Measurements from ENCODE around the gene ZNF777.
A peak's percentile ranks its signal among the peaks of the same experiment; 100 is the strongest.
"Not testable (repeated sequence)": the region's sequence is repeated elsewhere in the genome, so short reads cannot be mapped to it uniquely, and the experiment has no call there.

The ZNF777 gene

GRCh38 chr7:149449897-149450296 is 11.0 kb downstream of the ZNF777 start:
- DNase-seq: no peak

DNA sequence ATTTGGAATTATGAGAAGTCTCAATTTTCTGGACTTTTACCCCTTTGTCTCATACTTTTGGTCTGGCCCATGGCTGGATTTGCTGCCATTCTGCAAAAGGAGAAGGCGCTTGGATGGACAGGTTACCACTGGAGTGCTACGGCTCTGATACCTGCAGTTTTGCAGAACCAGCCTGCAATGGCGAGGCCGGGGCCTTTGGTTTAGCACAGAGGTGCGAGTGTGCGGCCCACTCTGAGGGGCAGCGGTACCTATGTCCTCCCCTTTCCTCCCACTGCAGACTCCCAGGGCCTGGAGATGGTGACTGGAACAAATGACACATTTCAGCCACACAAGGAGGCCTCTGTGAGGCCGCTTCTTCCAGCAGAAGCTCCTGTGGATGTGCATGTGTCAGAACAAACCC is 11.9 kb downstream of the ZNF777 start:
- DNase-seq: no peak

- not testable (repeated sequence) for DNase-seq
These were observed 14.8 kb downstream of the ZNF777 start for GRCh38 chr7:149446026-149446425.

DNA sequence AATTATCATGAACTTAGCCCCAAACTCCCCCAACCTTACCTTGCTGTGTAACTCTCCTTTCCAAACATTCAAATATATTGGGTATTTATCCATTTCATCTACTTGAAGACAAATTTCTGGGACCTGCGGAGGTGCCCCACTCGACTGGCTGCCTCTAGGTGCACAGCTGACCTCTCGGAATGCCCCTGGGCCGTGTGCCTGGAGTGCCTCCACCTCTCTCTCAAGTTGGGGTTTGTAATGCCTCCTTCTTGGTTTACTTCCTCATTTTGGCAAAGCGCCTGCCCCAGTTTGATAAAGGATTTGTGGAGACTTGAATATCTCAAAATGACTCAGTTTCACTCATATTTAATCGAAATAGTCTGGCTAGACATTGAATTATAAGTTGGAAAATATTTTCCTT is 16.6 kb downstream of the ZNF777 start:
- DNase-seq: no peak

DNA sequence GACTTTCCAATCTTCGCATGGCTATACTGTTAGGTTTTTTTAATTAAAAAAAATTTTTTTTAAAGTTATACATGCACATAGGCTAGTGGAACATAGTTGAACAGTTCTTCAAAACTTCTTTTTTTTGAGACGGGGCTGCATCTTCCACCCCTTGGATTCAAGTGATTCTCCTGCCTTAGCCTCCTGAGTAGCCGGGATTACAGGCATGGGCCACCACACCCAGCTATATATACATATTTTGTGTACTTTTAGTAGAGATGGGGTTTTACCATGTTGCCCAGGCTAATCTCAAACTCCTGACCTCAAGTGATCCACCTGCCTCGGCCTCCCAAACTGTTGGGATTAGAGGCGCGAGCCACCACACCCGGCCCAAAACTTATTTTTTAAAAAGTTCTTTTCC is 17.3 kb downstream of the ZNF777 start:
- no peak for DNase-seq

GRCh38 chr7:149442924-149443323 is 17.9 kb downstream of the ZNF777 start:
- no peak for DNase-seq

DNA sequence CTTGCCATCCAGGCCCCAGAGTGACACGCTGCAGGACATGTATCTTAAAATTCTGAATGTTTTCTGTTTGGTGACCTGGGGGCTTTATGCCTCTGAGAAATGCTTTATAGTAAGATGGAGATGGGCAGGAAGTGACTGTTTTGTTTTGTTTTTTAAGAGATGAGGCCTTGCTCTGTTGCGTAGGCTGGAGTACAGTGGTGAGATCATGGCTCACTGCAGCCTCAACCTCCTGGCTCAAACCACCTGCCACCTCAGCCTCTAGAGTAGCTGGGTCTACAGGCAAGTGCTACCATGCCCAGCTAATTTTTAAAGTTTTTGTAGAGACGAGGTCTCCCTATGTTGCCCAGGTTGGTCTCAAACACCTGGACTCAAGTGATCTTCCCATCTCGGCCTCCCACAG is 20.6 kb downstream of the ZNF777 start:
- no peak for DNase-seq

DNA sequence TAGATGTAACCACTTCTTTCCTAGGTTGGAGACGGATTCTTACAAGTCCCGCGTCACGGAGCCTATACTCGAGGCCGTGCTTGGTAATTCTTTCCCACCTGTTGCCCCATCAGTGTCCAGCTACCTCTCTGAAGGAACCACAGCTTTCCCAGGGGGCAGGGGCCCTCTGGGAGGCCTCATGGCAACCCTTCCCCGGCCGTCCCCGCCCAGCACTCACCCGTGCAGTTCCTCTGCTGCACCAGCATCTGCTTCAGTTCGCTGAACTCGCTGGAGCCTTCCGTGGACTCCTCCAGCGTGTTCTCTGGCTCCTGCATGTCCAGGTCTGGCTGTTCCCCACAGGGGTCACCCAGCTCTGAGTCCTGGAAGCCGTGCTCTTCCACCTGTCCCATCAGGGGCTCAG is 24.5 kb downstream of the ZNF777 start:
- DNase-seq: no peak

- DNase-seq: no peak
These were observed 27.7 kb downstream of the ZNF777 start for GRCh38 chr7:149433124-149433523.

- no peak for DNase-seq
These were observed 28.7 kb downstream of the ZNF777 start for GRCh38 chr7:149432121-149432691.

DNA sequence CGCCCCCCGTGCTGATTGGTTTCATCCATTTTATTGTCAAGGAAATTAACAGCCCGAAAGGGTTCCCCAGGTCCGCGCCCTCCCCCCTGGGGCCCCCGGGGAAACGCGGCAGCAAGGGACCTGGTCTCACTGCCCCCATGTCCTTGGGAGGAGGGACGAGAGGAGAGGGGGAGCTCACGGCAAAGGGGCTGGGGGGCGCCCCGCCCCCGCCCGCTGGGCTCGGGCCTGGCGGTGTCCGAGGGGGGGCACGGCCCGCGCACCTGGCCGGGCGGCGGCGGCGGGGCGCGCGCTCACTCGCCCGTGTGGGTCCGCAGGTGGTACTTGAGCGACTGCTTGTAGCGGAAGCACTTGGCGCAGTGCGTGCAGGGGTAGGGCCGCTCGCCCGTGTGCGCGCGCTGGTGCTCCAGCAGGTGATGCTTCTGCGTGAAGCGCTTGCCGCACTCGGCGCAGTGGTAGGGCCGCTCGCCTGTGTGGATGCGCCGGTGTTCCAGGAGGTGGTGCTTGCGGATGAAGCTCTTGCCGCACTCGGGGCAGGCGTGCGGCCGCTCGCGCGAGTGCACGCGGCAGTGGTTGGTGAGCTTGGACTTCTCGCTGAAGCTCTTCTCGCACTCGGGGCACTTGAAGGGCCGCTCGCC is 29.3 kb downstream of the ZNF777 start:
- no peak for DNase-seq

DNA sequence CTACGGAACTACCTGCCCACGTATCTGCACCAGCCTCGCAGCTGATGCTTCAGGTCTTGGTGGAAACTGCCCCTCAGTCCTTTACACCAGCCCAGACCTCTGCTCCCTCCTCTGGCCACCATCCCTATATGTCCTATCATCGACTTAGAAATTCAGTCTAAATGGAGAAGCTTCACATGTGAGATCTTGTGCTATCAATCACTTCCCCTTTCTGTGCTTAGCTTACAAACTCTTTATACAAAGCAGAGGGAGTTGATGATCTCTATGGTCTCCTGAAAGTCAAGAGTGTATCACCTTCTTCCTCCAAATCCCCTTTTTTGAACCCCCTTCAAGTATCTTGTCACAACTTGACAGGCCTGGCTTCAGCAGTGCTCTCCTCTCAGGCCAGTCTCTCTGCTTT is 30.7 kb downstream of the ZNF777 start:
- no peak for DNase-seq

GRCh38 chr7:149427893-149428292 is 33.0 kb downstream of the ZNF777 start:
- DNase-seq: no peak

- no peak for DNase-seq
These were observed 33.7 kb downstream of the ZNF777 start for GRCh38 chr7:149427096-149427680.

DNA sequence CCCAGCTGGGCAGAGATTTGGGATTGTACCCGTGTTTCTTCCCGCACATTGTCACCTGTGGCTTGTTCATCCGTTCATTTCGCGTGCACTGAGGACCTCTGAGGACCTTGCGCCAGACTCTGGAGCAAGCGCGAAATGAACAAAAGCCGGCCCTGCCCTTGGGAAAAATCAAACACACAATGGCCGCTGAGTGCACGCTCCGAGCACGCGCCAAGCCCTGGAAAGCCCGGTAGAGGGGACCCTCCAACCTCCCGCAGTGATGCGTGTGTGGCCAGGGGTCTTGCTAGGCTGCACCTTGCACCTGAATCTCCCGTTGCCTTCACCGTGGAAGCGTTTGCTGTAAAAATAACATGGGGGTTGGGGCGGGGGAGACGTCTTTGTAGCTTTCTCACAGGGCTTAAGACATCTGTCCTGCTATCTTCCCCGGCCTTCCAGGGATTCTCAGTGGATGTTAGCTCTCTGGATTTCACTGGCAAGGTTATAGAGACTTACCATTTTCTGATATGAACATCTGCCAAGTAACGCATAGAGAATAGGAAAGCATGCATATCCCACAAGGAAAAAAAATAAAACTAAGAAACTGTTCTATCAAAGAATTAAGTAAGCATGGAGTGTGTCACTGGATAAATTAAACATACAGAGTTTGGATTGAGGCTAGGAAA is 37.3 kb downstream of the ZNF777 start:
- peak; percentile 27 for DNase-seq

GRCh38 chr7:149422914-149423301 is 38.0 kb downstream of the ZNF777 start:
- DNase-seq: no peak

DNA sequence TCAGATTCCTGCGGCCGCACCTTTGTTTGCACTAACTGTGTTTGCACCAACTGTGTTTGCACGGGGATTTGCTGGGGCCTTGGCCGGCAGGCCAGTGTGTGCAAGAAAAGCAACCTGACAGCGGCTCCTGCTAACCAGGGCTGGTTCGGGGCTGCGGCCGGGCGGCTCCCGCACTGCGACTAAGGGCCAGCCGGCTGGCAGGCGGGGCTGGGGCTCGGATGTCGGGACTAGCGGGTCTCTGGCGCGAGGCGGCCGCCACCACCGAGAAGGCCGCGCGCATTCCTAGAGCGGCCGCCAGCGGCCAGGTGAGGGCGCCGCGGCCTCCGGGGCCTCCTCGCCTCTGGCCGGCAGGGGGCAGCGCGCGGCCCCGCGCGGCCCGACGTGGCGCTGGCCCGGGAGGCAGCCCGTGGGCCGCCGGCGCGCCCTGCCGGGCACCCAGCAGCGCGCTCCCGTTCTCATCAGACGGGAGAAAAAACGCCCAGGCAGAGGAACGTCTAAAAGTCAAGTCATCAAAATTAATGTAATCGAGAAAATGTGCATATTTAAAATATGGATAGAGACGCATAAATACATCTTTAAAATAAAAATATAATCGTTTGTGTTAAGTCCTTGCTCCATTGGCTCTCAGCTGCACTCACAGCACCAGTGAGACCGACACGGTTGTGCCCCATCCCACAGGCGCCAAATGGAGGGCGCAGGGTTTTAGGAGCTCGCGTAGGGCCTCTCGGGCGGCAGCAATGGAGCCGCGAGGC is 38.5 kb downstream of the ZNF777 start:
- DNase-seq: peak; percentile 66

DNA sequence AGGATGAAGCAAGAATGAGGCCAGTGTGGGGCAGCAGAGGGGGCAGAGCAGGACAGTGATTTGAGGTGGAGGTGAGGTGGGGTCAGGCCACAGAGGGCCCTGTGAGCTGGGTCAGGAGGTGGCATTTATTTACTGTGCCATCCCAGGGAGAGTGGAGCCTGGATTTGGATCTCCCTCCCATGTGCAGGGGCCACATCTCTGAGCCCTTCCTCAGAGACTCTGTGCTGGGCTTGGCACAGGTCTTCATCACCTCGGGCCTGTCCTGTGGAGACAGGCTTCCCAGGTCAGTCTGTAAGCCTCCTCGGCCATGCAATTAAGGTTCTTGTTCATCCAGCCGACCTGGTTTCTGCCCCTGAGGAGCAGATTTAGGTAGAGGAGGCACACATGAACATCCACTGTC is 40.9 kb downstream of the ZNF777 start:
- DNase-seq: no peak

DNA sequence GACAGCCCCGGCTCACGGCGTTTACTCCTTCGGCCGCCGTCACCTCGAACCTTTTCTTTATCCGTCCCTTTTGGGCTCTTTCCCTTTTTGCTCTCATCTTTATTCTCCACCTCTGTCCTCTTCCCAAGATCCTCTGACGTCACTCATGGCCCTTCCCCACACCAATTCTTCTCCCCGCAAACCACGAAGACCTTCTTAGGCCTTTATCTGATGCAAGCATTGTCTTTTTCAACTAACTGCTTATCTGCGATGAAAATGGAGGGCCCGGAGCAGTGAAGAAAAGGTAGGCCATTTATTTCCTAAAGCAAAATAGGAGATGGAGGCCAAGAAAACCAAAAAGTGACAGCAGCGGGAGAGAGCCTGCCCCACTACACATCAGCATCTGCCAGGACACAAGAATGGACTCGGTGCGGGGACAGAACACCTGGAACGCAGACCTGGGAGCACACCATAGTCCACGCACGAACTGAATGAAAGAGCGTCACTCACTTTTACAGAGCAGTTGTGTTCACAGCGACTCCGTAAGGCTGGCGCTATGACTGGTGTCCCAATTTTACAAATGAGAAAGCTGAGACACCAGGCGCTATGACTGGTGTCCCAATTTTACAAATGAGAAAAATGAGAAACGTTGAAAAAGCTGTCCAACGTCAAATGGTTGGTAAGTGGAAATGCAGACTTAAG is 45.3 kb downstream of the ZNF777 start:
- no peak for DNase-seq

DNA sequence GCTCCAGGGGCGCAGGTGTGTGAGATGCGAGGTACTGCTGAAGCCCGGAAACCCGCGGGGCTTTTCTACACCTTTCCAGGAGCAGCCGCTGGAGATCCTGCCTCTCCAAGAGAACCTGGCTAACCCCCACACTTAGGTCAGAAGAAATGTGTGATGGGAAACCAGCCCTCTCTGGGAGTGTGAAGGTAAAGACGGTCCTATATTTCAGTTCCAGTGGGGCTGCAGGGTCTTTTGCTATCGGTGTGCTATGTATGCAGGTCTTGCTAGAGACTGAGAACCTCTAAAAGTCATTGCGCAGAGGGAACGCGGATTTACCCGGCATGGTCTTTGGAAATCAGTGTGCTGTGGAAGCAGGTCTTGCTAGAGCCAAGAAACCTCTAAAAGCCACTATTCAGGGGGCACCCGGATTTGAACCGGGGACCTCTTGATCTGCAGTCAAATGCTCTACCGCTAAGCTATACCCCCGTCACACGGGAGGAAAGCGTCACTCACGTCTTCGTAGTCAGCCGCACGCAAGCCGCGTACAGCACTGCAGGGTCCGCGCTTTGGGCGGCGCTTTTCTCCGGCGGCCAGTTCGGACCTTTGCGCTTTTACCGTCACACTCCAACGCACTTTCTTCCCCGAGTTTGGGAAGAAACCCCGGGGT is 46.0 kb downstream of the ZNF777 start:
- DNase-seq: no peak

GRCh38 chr7:149414171-149414570 is 46.7 kb downstream of the ZNF777 start:
- no peak for DNase-seq

GRCh38 chr7:149413083-149413482 is 47.8 kb downstream of the ZNF777 start:
- DNase-seq: not testable (repeated sequence)

Data from NCI-H1092 (cell line).